ENCODE results near the gene NFIB. TPM values are rescaled to one million over a fixed set of nuclear protein-coding genes. Genes with fewer than 3 reads are reported as not detected.

Gene NFIB
- polyA plus RNA-seq, 3 donors, result not detected

DNA sequence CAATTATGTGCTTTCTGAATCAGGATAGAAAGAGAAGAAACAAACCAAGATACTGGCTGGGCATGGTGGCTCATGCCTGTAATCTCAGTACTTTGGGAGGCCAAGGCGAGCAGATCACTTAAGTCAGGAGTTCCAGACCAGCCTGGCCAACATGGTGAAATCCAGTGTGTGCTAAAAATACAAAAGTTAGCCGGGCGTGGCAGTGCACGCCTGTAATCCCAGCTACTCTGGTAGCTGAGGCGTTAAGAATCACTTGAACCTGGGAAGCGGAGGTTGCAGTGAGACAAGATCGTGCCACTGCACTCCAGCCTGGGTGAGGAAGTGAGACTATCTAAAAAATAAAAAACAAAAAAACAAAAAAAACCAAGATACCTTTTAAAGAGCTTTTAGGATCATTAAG lies 214.2 kb downstream of the NFIB start:
- no peaks in the 10 kb centered on the region for H3K27me3 Mint-ChIP-seq (ENCODE audit: low read depth in 3 of 3)
- no peak overlapping the region for H3K4me3 ChIP-seq (replicated peaks in 1 of 3; ENCODE audit: low read depth in 2 of 3, low read length in 3 of 3)
- no peaks in the 10 kb centered on the region for H3K79me2 ChIP-seq (ENCODE audit: insufficient read depth, low read length)
- no peak overlapping the region for H3K27ac Mint-ChIP-seq
- no peak overlapping the region for H3K27ac ChIP-seq (ENCODE audit: low read depth in 1 of 2, low read length in 2 of 2)
- H3K4me1 Mint-ChIP-seq, result no peaks in the 10 kb centered on the region
- H3K36me3 Mint-ChIP-seq, result no peaks in the 10 kb centered on the region
- peaks cover 0 to 5% (median 0%) of the 10 kb centered on the region in 7 donors for H3K9me3 Mint-ChIP-seq
- TF ChIP-seq, protein P1, sequence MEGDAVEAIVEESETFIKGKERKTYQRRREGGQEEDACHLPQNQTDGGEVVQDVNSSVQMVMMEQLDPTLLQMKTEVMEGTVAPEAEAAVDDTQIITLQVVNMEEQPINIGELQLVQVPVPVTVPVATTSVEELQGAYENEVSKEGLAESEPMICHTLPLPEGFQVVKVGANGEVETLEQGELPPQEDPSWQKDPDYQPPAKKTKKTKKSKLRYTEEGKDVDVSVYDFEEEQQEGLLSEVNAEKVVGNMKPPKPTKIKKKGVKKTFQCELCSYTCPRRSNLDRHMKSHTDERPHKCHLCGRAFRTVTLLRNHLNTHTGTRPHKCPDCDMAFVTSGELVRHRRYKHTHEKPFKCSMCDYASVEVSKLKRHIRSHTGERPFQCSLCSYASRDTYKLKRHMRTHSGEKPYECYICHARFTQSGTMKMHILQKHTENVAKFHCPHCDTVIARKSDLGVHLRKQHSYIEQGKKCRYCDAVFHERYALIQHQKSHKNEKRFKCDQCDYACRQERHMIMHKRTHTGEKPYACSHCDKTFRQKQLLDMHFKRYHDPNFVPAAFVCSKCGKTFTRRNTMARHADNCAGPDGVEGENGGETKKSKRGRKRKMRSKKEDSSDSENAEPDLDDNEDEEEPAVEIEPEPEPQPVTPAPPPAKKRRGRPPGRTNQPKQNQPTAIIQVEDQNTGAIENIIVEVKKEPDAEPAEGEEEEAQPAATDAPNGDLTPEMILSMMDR (IDR thresholded peaks at IDR 0.05), result no peak
- no peak overlapping the region for H3K9ac ChIP-seq (ENCODE audit: insufficient read depth, low read length, poor library complexity, severe bottlenecking)
- H3K4me3 Mint-ChIP-seq, result no peak overlapping the region
- intact Hi-C loops (cut with micrococcal nuclease), result no loop called here
- WGBS (ENCODE audit: insufficient coverage), result 85% methylated on average over 5 of the region's 7 CpGs
- H3K4me2 ChIP-seq (replicated peaks; ENCODE audit: extremely low read depth, low read length, poor library complexity, severe bottlenecking), result no peak overlapping the region
- H3K4me1 ChIP-seq (ENCODE audit: control insufficient read depth in 1 of 2, insufficient read depth in 2 of 2, low read length in 2 of 2), result no peaks in the 10 kb centered on the region
- H3K36me3 ChIP-seq (replicated peaks in 1 of 2; ENCODE audit: control insufficient read depth in 1 of 2, insufficient read depth in 2 of 2, low read length in 2 of 2), result no peaks in the 10 kb centered on the region
- no peak for DNase-seq
- no peaks in the 10 kb centered on the region for H4K20me1 ChIP-seq (ENCODE audit: insufficient read depth, low read length)
- no peaks in the 10 kb centered on the region for H3K9me3 ChIP-seq (replicated peaks in 1 of 2; ENCODE audit: control insufficient read depth in 1 of 2, insufficient read depth in 1 of 2, low read length in 2 of 2)
- no peak overlapping the region for H2AFZ ChIP-seq (ENCODE audit: insufficient read depth, low read depth, low read length, poor library complexity, severe bottlenecking)
- H3K27me3 ChIP-seq (ENCODE audit: control insufficient read depth in 2 of 2, insufficient read depth in 2 of 2, low read length in 2 of 2), result no peaks in the 10 kb centered on the region

DNA sequence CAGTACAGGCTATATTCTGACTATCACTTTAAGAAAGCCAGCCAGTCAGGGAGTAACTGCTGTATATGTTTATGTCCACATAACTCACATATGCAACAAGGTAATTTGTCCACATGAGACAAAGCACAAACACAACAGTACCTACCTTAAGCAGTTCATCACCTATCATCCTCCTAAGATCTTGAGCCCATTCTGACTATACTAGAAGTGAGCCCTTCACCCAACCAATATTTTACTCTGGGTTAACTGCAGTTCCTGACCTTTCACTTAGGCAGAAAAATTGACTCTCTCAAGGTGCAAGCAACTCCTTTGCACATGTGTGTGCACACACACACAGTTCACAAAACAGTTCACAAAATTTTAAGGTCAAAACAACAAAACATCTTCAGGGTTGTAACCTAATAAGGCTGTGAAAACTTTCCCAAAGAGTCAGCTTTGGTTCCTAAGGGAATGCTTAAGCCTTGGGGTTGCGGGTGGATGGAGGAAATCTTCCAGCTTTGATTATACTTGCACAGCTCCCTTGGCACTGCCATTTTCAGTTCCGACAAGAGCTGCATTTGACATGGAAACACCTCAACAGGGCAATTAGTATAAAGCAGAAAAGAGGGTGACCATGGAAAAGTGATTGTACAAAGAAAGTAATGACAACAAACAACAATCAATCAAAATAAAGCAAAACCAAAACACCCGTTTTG lies 215.3 kb downstream of the NFIB start:
- no peaks in the 10 kb centered on the region for H4K20me1 ChIP-seq (ENCODE audit: insufficient read depth, low read length)
- H3K79me2 ChIP-seq (ENCODE audit: insufficient read depth, low read length), result no peaks in the 10 kb centered on the region
- no peaks in the 10 kb centered on the region for H3K9me3 ChIP-seq (replicated peaks in 1 of 2; ENCODE audit: control insufficient read depth in 1 of 2, insufficient read depth in 1 of 2, low read length in 2 of 2)
- Mint-ChIP-seq H3K9me3 (peaks cover 0 to 3% (median 0%) of the 10 kb centered on the region in 7 donors), H3K4me3 (no peak overlapping the region), H3K36me3 (no peaks in the 10 kb centered on the region), H3K27ac (no peak overlapping the region), H3K27me3 (ENCODE audit: low read depth in 3 of 3) (no peaks in the 10 kb centered on the region), H3K4me1 (no peaks in the 10 kb centered on the region)
- no peak overlapping the region for H2AFZ ChIP-seq (ENCODE audit: insufficient read depth, low read depth, low read length, poor library complexity, severe bottlenecking)
- H3K27ac ChIP-seq (ENCODE audit: low read depth in 1 of 2, low read length in 2 of 2), result no peak overlapping the region
- no peak overlapping the region for H3K4me3 ChIP-seq (replicated peaks in 1 of 3; ENCODE audit: low read depth in 2 of 3, low read length in 3 of 3)
- DNase-seq, result no peak
- no peak overlapping the region for H3K4me2 ChIP-seq (replicated peaks; ENCODE audit: extremely low read depth, low read length, poor library complexity, severe bottlenecking)
- H3K27me3 ChIP-seq (ENCODE audit: control insufficient read depth in 2 of 2, insufficient read depth in 2 of 2, low read length in 2 of 2), result no peaks in the 10 kb centered on the region
- no CpG with 5 or more reads among the region's 3 CpGs for WGBS (ENCODE audit: insufficient coverage)
- TF ChIP-seq, protein P1 (IDR thresholded peaks at IDR 0.05), result no peak
- H3K9ac ChIP-seq (ENCODE audit: insufficient read depth, low read length, poor library complexity, severe bottlenecking), result no peak overlapping the region
- H3K36me3 ChIP-seq (replicated peaks in 1 of 2; ENCODE audit: control insufficient read depth in 1 of 2, insufficient read depth in 2 of 2, low read length in 2 of 2), result no peaks in the 10 kb centered on the region
- H3K4me1 ChIP-seq (ENCODE audit: control insufficient read depth in 1 of 2, insufficient read depth in 2 of 2, low read length in 2 of 2), result no peaks in the 10 kb centered on the region
- intact Hi-C loops (cut with micrococcal nuclease), result no loop called here

Data from CD14-positive monocyte (primary cell).